ENCODE results near the gene WDPCP.
"Not testable (repeated sequence)": the region's sequence is repeated elsewhere in the genome, so short reads cannot be mapped to it uniquely, and the experiment has no call there.

Gene WDPCP

GRCh38 chr2:63124218-63124617 is 464.1 kb downstream of the WDPCP start:
- no peak for DNase-seq (ENCODE audit: low read depth in 4 of 4, low spot score in 1 of 4)

GRCh38 chr2:63122921-63123320 is 465.4 kb downstream of the WDPCP start:
- DNase-seq (ENCODE audit: low read depth in 4 of 4, low spot score in 1 of 4): no peak

- no peak for DNase-seq (ENCODE audit: low read depth in 4 of 4, low spot score in 1 of 4)
Observed at GRCh38 chr2:63121055-63121834, 467.0 kb downstream of the WDPCP start.

DNA sequence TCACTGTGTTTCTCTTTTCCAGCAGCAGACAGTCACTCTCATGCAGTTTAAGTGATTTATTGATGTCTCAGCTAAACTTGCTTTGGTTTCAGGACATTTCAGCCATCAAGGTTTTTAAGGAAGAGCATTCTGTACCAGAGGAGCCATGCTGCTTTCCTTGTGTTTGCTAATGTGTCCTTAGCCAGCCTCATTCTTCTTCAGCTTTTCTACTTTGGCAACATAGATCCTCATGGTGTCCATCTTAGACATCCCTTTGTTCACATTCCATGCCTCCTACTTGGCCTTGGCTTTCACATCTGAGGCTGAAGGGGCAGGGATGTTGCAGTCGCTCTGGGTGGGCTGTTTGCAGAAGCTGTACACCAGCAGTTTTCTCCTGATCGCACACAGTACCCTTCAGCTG is 469.5 kb downstream of the WDPCP start:
- no peak for DNase-seq (ENCODE audit: low read depth in 4 of 4, low spot score in 1 of 4)

GRCh38 chr2:63104482-63104881 is 483.8 kb downstream of the WDPCP start:
- no peak for DNase-seq (ENCODE audit: low read depth in 4 of 4, low spot score in 1 of 4)

GRCh38 chr2:63101954-63102353 is 486.3 kb downstream of the WDPCP start:
- no peak for DNase-seq (ENCODE audit: low read depth in 4 of 4, low spot score in 1 of 4)

GRCh38 chr2:63099032-63099431 is 489.2 kb downstream of the WDPCP start:
- DNase-seq (ENCODE audit: low read depth in 4 of 4, low spot score in 1 of 4): no peak

DNA sequence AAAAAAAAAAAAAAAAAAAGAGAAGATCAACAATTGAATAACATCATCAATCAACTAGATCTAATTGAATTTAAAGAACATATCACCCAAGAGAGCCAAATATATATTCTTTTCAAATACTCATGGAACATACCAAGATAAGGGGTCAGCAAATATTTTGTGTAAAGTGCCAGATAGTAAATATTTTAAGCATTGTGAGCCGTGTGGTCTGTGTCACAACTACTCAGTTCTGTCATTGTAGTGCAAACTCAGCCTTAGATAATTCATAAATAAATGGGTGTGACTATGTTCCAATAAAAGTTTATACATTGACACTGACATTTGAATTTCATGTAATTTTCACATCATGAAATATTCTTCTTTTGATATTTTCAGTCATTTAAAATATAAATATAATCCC is 491.8 kb downstream of the WDPCP start:
- no peak for DNase-seq (ENCODE audit: low read depth in 4 of 4, low spot score in 1 of 4)

GRCh38 chr2:63093502-63093901 is 494.8 kb downstream of the WDPCP start:
- DNase-seq (ENCODE audit: low read depth in 4 of 4, low spot score in 1 of 4): no peak

- no peak for DNase-seq (ENCODE audit: low read depth in 4 of 4, low spot score in 1 of 4)
Observed at GRCh38 chr2:63092857-63093256, 495.4 kb downstream of the WDPCP start.

- no peak for DNase-seq (ENCODE audit: low read depth in 4 of 4, low spot score in 1 of 4)
Observed at GRCh38 chr2:63092401-63092800, 495.9 kb downstream of the WDPCP start.

- no peak for DNase-seq (ENCODE audit: low read depth in 4 of 4, low spot score in 1 of 4)
Observed at GRCh38 chr2:63086687-63087086, 501.6 kb downstream of the WDPCP start.

DNA sequence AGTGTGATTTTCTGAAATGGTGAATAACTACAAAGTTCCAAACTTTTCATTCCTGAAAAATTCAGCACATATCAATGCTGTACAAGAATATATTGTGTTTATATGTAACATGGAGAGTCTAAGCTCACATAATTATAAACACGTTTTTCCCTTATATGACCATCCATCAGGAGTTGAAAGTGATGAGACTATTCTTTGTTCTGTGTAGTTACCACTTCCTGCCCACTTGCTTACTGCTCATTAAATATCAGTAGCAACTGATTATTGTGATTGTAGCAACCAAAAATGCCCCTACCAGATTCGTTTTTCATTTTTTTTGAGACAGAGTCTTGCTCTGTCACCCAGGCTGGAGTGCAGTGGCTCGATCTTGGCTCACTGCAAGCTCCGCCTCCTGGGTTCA is 506.9 kb downstream of the WDPCP start:
- DNase-seq (ENCODE audit: low read depth in 4 of 4, low spot score in 1 of 4): no peak

DNA sequence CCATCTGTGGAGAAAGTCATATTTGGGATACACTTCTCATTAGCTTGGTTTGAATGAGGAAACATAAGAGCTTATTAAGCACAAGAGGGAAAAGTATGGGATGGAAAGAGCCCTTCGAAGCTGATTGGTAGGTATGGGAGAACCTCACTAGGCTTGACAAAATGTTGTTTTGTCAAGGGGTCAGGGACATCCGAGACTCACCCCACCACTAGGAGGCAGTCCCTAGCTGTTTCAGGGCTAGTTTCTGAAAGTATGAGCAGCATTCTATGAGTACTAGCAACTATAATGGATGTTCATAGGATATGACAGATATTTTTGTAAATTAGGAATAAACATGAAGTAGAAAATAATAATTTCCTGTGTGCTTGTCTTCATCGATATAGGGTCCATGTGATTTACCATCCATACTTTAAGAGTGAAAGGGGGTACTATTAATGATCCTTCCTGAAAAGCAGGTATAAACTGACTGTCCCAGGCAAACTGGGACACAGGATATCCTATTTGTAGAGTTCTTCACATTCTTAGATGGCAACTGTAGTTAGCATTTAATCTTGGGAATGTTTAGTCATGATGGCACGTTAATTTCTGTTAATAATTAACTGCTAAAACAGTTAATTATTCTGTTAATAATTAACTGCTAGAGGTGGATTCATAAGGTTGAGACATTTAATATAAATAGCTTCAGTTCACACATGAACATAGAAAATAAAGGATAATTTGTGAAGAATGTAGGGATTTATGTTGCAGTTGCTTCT is 509.2 kb downstream of the WDPCP start:
- DNase-seq (ENCODE audit: low read depth in 4 of 4, low spot score in 1 of 4): no peak

DNA sequence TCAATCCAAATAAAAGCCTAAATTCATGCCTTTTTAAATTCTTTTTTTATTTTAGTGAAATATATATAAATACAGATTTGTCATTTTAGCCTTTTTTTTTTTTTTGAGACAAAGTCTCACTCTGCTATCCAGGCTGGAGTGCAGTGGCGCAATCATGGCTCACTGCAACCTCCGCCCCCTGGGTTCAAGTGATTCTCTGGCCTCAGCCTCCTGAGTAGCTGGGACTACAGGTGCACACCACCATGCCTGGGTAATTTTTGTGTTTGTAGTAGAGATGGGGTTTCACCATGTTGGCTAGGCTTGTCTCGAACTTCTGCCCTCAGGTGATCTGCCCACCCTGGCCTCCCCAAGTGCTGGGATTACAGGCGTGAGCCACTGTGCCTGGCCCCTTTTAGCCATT is 513.9 kb downstream of the WDPCP start:
- DNase-seq (ENCODE audit: low read depth in 4 of 4, low spot score in 1 of 4): not testable (repeated sequence)

DNA sequence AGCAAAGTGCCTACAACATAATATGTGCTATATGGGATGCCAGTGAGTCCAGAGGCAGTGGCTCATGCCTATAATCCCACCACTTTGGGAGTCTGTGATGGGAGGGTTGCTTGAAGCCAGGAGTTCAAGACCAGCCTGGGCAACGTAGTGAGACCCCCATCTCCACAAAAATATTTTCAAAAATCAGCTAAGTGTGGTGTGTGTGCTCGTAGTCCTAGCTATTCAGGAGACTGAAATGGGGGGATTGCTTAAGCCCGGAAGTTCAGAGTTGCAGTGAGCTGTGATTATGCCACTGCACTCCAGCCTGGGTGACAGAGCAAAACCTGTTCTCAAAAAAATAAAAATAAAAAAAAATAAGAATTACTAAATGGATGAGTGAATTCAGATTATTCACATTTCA is 514.3 kb downstream of the WDPCP start:
- no peak for DNase-seq (ENCODE audit: low read depth in 4 of 4, low spot score in 1 of 4)

DNA sequence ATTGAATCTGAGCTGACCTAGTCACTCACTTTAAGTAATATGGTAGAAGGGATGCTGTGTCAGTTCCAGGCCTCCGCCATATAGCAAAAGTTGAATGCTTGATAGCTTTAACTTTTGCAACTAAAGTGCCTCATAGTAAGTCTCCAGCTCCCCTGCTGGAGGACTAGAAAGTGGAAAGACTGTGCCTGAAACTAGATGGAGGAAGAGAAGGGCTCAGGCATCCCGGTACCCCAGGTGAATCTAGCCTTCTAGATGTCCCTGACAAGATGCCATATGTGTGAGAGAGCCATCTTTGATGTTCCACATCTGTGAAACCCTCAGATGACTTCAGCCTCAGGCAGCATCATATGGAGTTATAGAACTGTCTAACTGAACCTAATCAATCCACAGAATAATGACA is 516.6 kb downstream of the WDPCP start:
- DNase-seq (ENCODE audit: low read depth in 4 of 4, low spot score in 1 of 4): no peak

Measured in stimulated activated CD4-positive, alpha-beta T cell treated with anti-CD3 and anti-CD28 coated beads, Interleukin-1b, Interleukin-23, amount 100 ng/mL, for 24 hours (primary cell).